DND-41 (cell line): ENCODE data around the gene IL22RA1.

Source experiments
- CTCF ChIP-seq: IDR thresholded peaks from 2 replicates; pipeline ENCODE4 v1.5.1; 2012; ENCODE audit warnings: borderline replicate concordance, low read length, moderate library complexity, mild to moderate bottlenecking; ENCODE audit not compliant: poor library complexity, severe bottlenecking; ENCODE audit errors: extremely low read depth
- EZH2 ChIP-seq: IDR thresholded peaks from 3 replicates; pipeline ENCODE4 v1.6.1; 2012; ENCODE audit warnings: borderline replicate concordance, low read depth, mild to moderate bottlenecking, moderate library complexity, low read length, inconsistent platforms; ENCODE audit not compliant: severe bottlenecking

- no peak for TF ChIP-seq EZH2
- TF ChIP-seq CTCF = no peak
Observed at GRCh38 chr1:24085546-24085945, 57.4 kb downstream of the IL22RA1 start.
